ENCODE measurements around the gene GTF2H1. TPM values are rescaled to one million over a fixed set of nuclear protein-coding genes. Genes with fewer than 3 reads are reported as not detected.

The GTF2H1 gene
- total RNA-seq, 1 donor from 2014 or later, result 45.2 TPM

GRCh38 chr11:18374956-18375355, 52.6 kb downstream of the GTF2H1 start:
- H3K27ac ChIP-seq, result no peak overlapping the region
- peaks cover 6% of the 10 kb centered on the region for H3F3A ChIP-seq (ENCODE audit: low read depth)
- H3K27ac Mint-ChIP-seq, result peak overlapping the region; percentile 54
- no peak overlapping the region for H3K4me3 Mint-ChIP-seq
- H3K4me2 ChIP-seq, result no peak overlapping the region
- H3K9ac ChIP-seq, result no peak overlapping the region
- H3K27me3 Mint-ChIP-seq (ENCODE audit: insufficient read depth, low read depth), result no peaks in the 10 kb centered on the region
- no peak overlapping the region for H2AFZ ChIP-seq (replicated peaks)
- peaks cover 4% of the 10 kb centered on the region for H3K4me1 Mint-ChIP-seq
- no peaks in the 10 kb centered on the region for H3K9me3 Mint-ChIP-seq
- no peak for TF ChIP-seq EZH2phosphoT487 (IDR thresholded peaks at IDR 0.05)
- TF ChIP-seq EZH2 (IDR thresholded peaks at IDR 0.05), result no peak
- no peak for TF ChIP-seq CTCF (IDR thresholded peaks at IDR 0.05)
- DNase-seq (ENCODE audit: low spot score), result no peak
- H3K79me2 ChIP-seq (ENCODE audit: low read depth), result no peaks in the 10 kb centered on the region
- H3K9me3 ChIP-seq (ENCODE audit: low read depth), result no peaks in the 10 kb centered on the region
- H3K36me3 ChIP-seq, result no peaks in the 10 kb centered on the region
- H4K20me1 ChIP-seq (ENCODE audit: low read depth), result no peaks in the 10 kb centered on the region
- H3K4me3 ChIP-seq, result no peak overlapping the region
- H3K36me3 Mint-ChIP-seq, result no peaks in the 10 kb centered on the region
- H3K4me1 ChIP-seq, result peaks cover 12% of the 10 kb centered on the region
- no peaks in the 10 kb centered on the region for H3K27me3 ChIP-seq

GRCh38 chr11:18375941-18376340, 53.6 kb downstream of the GTF2H1 start:
- Histone ChIP-seq H3K4me1 (peaks cover 12% of the 10 kb centered on the region), H3K79me2 (ENCODE audit: low read depth) (no peaks in the 10 kb centered on the region), H3K4me3 (no peak overlapping the region), H2AFZ (replicated peaks) (no peak overlapping the region), H3K27ac (no peak overlapping the region), H3K36me3 (no peaks in the 10 kb centered on the region), H3F3A (ENCODE audit: low read depth) (peaks cover 6% of the 10 kb centered on the region), H3K9ac (no peak overlapping the region), H3K9me3 (ENCODE audit: low read depth) (no peaks in the 10 kb centered on the region), H3K27me3 (no peaks in the 10 kb centered on the region), H4K20me1 (ENCODE audit: low read depth) (no peaks in the 10 kb centered on the region), H3K4me2 (no peak overlapping the region)
- no peak for TF ChIP-seq CTCF (IDR thresholded peaks at IDR 0.05)
- no peak for TF ChIP-seq EZH2phosphoT487 (IDR thresholded peaks at IDR 0.05)
- TF ChIP-seq EZH2 (IDR thresholded peaks at IDR 0.05), result no peak
- Mint-ChIP-seq H3K36me3 (no peaks in the 10 kb centered on the region), H3K4me3 (no peak overlapping the region), H3K4me1 (peaks cover 4% of the 10 kb centered on the region), H3K27ac (no peak overlapping the region), H3K27me3 (ENCODE audit: insufficient read depth, low read depth) (no peaks in the 10 kb centered on the region), H3K9me3 (no peaks in the 10 kb centered on the region)
- no peak for DNase-seq (ENCODE audit: low spot score)

GRCh38 chr11:18379201-18379600, 56.8 kb downstream of the GTF2H1 start:
- Mint-ChIP-seq H3K4me1 (peaks cover 18% of the 10 kb centered on the region), H3K27me3 (ENCODE audit: insufficient read depth, low read depth) (peaks cover 2% of the 10 kb centered on the region), H3K9me3 (no peaks in the 10 kb centered on the region), H3K36me3 (no peaks in the 10 kb centered on the region), H3K4me3 (no peak overlapping the region), H3K27ac (peak overlapping the region; percentile 76)
- H4K20me1 ChIP-seq (ENCODE audit: low read depth), result no peaks in the 10 kb centered on the region
- H3K4me2 ChIP-seq, result peak overlapping the region; percentile 45
- DNase-seq (ENCODE audit: low spot score), result peak; percentile 80
- TF ChIP-seq CTCF (IDR thresholded peaks at IDR 0.05) (no peak), EZH2phosphoT487 (IDR thresholded peaks at IDR 0.05) (no peak), EZH2 (IDR thresholded peaks at IDR 0.05) (no peak)
- no peaks in the 10 kb centered on the region for H3K36me3 ChIP-seq
- no peaks in the 10 kb centered on the region for H3K9me3 ChIP-seq (ENCODE audit: low read depth)
- peaks cover 6% of the 10 kb centered on the region for H3F3A ChIP-seq (ENCODE audit: low read depth)
- H3K27me3 ChIP-seq, result no peaks in the 10 kb centered on the region
- H3K4me1 ChIP-seq, result peaks cover 15% of the 10 kb centered on the region
- no peak overlapping the region for H3K9ac ChIP-seq
- H2AFZ ChIP-seq (replicated peaks), result no peak overlapping the region
- peak overlapping the region; percentile 8 for H3K27ac ChIP-seq
- no peak overlapping the region for H3K4me3 ChIP-seq
- no peaks in the 10 kb centered on the region for H3K79me2 ChIP-seq (ENCODE audit: low read depth)

Data from neural progenitor cell (in vitro differentiated cells).